Chondrocyte (in vitro differentiated cells): ENCODE results near the gene PLD1. TPM values are rescaled to one million over a fixed set of nuclear protein-coding genes. Genes with fewer than 3 reads are reported as not detected.

Experiments used
- DNase-seq: peaks from one replicate; pipeline ENCODE4 v3.0.0; 2021; ENCODE audit warnings: mixed read lengths, low spot score
- H3K27ac Mint-ChIP-seq: one replicate; pipeline ENCODE4 v1.8.0; 2021; ENCODE audit warnings: mild to moderate bottlenecking, moderate library complexity, mixed read lengths; ENCODE audit not compliant: unreplicated experiment
- H3K27me3 Mint-ChIP-seq: 2 replicates; pipeline ENCODE4 v1.8.0; 2021; ENCODE audit warnings: low read depth, mixed read lengths
- H3K36me3 Mint-ChIP-seq: 2 replicates; pipeline ENCODE4 v1.8.0; 2021; ENCODE audit warnings: low read depth, mixed read lengths
- H3K4me1 Mint-ChIP-seq: 2 replicates; pipeline ENCODE4 v1.8.0; 2021; ENCODE audit warnings: low read depth, mild to moderate bottlenecking, mixed read lengths
- H3K4me3 Mint-ChIP-seq: one replicate; pipeline ENCODE4 v1.8.0; 2021; ENCODE audit warnings: mild to moderate bottlenecking, moderate library complexity, mixed read lengths; ENCODE audit not compliant: unreplicated experiment
- H3K9me3 Mint-ChIP-seq: 2 replicates; pipeline ENCODE4 v1.8.0; 2021; ENCODE audit warnings: low read depth, mixed read lengths
- total RNA-seq: library from RNA; stranded (reverse); gene quantifications from 3 replicates; pipeline ENCODE4 v1.2.1, GENCODE V29; 2021
- TF ChIP-seq, protein P1 (sequence below): fragments of 200-600 bp; sonication (generic); IDR thresholded peaks from 2 replicates; pipeline ENCODE4 v1.5.0; 2021; ENCODE audit warnings: antibody characterized with exemption, mild to moderate bottlenecking, moderate library complexity

PLD1 gene
- total RNA-seq, 1 donor from 2014 or later, result 17.0 TPM

- no peaks in the 10 kb centered on the region for H3K36me3 Mint-ChIP-seq
- no peak for DNase-seq
- no peaks in the 10 kb centered on the region for H3K9me3 Mint-ChIP-seq
- peaks cover 21% of the 10 kb centered on the region for H3K4me1 Mint-ChIP-seq
- H3K4me3 Mint-ChIP-seq, result no peak overlapping the region
- H3K27ac Mint-ChIP-seq, result no peak overlapping the region
- no peaks in the 10 kb centered on the region for H3K27me3 Mint-ChIP-seq
- TF ChIP-seq, protein P1, sequence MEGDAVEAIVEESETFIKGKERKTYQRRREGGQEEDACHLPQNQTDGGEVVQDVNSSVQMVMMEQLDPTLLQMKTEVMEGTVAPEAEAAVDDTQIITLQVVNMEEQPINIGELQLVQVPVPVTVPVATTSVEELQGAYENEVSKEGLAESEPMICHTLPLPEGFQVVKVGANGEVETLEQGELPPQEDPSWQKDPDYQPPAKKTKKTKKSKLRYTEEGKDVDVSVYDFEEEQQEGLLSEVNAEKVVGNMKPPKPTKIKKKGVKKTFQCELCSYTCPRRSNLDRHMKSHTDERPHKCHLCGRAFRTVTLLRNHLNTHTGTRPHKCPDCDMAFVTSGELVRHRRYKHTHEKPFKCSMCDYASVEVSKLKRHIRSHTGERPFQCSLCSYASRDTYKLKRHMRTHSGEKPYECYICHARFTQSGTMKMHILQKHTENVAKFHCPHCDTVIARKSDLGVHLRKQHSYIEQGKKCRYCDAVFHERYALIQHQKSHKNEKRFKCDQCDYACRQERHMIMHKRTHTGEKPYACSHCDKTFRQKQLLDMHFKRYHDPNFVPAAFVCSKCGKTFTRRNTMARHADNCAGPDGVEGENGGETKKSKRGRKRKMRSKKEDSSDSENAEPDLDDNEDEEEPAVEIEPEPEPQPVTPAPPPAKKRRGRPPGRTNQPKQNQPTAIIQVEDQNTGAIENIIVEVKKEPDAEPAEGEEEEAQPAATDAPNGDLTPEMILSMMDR, result no peak
These were observed 68.9 kb downstream of the PLD1 start for GRCh38 chr3:171741377-171741776.

DNA sequence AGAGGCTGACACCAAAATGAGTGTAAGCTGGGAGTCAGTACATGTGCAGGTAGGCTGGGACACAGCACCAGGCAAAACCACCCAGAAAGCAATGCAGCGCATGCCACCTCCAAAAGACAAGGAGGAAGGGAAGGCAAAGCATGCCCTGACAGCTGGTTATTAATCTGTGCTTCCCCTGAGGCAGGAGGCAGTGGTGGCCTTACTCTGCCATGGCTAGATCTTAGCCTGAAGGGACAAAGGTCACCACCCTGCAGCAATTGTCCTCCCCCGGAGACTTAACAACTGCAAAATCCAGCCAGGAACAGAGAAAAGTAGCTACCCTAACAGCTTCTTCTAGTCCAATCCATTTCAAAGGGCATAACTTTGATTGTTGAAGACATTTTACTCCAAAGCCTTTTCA, 73.7 kb downstream of the PLD1 start:
- H3K36me3 Mint-ChIP-seq, result peaks cover 3% of the 10 kb centered on the region
- peaks cover 6% of the 10 kb centered on the region for H3K4me1 Mint-ChIP-seq
- TF ChIP-seq, protein P1, result no peak
- no peaks in the 10 kb centered on the region for H3K9me3 Mint-ChIP-seq
- H3K27ac Mint-ChIP-seq, result no peak overlapping the region
- H3K4me3 Mint-ChIP-seq, result no peak overlapping the region
- no peaks in the 10 kb centered on the region for H3K27me3 Mint-ChIP-seq
- DNase-seq, result no peak

GRCh38 chr3:171733561-171733960, 76.7 kb downstream of the PLD1 start:
- no peak overlapping the region for H3K27ac Mint-ChIP-seq
- TF ChIP-seq, protein P1, result no peak
- no peak for DNase-seq
- H3K27me3 Mint-ChIP-seq, result no peaks in the 10 kb centered on the region
- peaks cover 3% of the 10 kb centered on the region for H3K36me3 Mint-ChIP-seq
- no peaks in the 10 kb centered on the region for H3K9me3 Mint-ChIP-seq
- H3K4me1 Mint-ChIP-seq, result peaks cover 6% of the 10 kb centered on the region
- no peak overlapping the region for H3K4me3 Mint-ChIP-seq

GRCh38 chr3:171732756-171733155, 77.5 kb downstream of the PLD1 start:
- TF ChIP-seq, protein P1, result no peak
- peaks cover 3% of the 10 kb centered on the region for H3K36me3 Mint-ChIP-seq
- peaks cover 6% of the 10 kb centered on the region for H3K4me1 Mint-ChIP-seq
- DNase-seq, result no peak
- H3K4me3 Mint-ChIP-seq, result no peak overlapping the region
- H3K27ac Mint-ChIP-seq, result no peak overlapping the region
- H3K9me3 Mint-ChIP-seq, result no peaks in the 10 kb centered on the region
- no peaks in the 10 kb centered on the region for H3K27me3 Mint-ChIP-seq

DNA sequence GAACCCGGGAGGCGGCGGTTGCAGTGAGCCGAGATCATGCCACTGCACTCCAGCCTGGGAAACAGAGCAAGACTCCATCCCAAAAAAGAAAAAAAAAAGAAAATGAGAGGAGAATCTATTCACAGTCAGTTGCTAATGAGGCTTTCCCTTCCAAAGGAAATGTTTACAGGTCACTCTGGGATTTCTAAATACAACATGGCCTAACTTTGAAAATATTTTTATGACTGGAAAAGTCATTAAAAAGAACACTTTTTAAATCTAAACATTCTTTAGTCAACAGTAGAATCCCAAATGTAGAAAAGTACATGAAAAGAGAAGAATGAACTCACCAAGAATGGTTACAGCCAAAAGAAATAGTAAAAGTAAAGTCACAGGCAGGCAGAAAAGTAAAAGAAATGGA, 78.6 kb downstream of the PLD1 start:
- TF ChIP-seq, protein P1, result no peak
- Mint-ChIP-seq H3K27me3 (no peaks in the 10 kb centered on the region), H3K4me1 (peaks cover 6% of the 10 kb centered on the region), H3K4me3 (no peak overlapping the region), H3K27ac (peak overlapping the region; percentile 22), H3K36me3 (peaks cover 3% of the 10 kb centered on the region), H3K9me3 (no peaks in the 10 kb centered on the region)
- DNase-seq, result no peak
